HepG2 (cell line): ENCODE measurements around the gene CMIP. TPM values are rescaled to one million over a fixed set of nuclear protein-coding genes. Genes with fewer than 3 reads are reported as not detected.

ENCODE experiments used
- DMAP1 ChIP-seq: IDR thresholded peaks from 2 replicates; pipeline ENCODE4 v1.6.1; 2016
- IKZF4 ChIP-seq: sonication (generic); formaldehyde crosslinking; IDR thresholded peaks from 2 replicates; pipeline ENCODE4 v1.5.1; 2020; ENCODE audit warnings: borderline replicate concordance, mild to moderate bottlenecking, low read depth, missing genetic modification reagents; ENCODE audit errors: not compliant biosample characterization
- KAT7 ChIP-seq: IDR thresholded peaks from 2 replicates; pipeline ENCODE4 v1.6.1; 2018; ENCODE audit warnings: borderline replicate concordance, missing compliant biosample characterization
- MAF1 ChIP-seq: sonication (generic); formaldehyde crosslinking; IDR thresholded peaks from 2 replicates; pipeline ENCODE4 v1.5.0; 2020; ENCODE audit warnings: missing genetic modification reagents, borderline replicate concordance
- NR2F1 ChIP-seq, 2 experiments: fragments of 450-650 bp in 1 of 2; formaldehyde crosslinking in 1 of 2; IDR thresholded peaks; 2 replicates each; pipeline versions ENCODE4 v1.5.0 to v1.6.1; 2016 to 2020; ENCODE audit warnings: mild to moderate bottlenecking in 1 of 2, missing compliant biosample characterization in 1 of 2, missing genetic modification reagents in 1 of 2, moderate library complexity in 1 of 2
- RORA ChIP-seq: sonication (generic); formaldehyde crosslinking; IDR thresholded peaks from 2 replicates; pipeline ENCODE4 v1.5.0; 2020; ENCODE audit warnings: mild to moderate bottlenecking, missing genetic modification reagents, moderate library complexity
- THAP8 ChIP-seq: sonication (generic); formaldehyde crosslinking; IDR thresholded peaks from 2 replicates; pipeline ENCODE4 v1.5.1; 2020; ENCODE audit warnings: missing genetic modification reagents, mild to moderate bottlenecking, borderline replicate concordance
- YEATS4 ChIP-seq: sonication (generic); formaldehyde crosslinking; IDR thresholded peaks from 2 replicates; pipeline ENCODE4 v1.4.0; 2020; ENCODE audit warnings: missing genetic modification reagents, borderline replicate concordance
- polyA plus RNA-seq, 8 experiments: library from polyadenylated mRNA; depleted of rRNA in 3 of 8; stranded (reverse) in 7 of 8; unstranded in 1 of 8; fragments of >200 nt; fragmentation: Illumina TruSeq in 4 of 8; extraction: Trizol in 4 of 8; gene quantifications; 2 replicates each; pipeline versions ENCODE4 v1.2.1 to v1.2.3, GENCODE V29; 2011 to 2016; ENCODE audit warnings: low read depth in 4 of 8, missing spikeins in 1 of 8, mixed read lengths in 1 of 8; ENCODE audit not compliant: insufficient read depth in 1 of 8
- total RNA-seq, 5 experiments: library from RNA; depleted of rRNA; stranded (reverse); fragments of >200 nt; fragmentation: Illumina TruSeq; extraction: Trizol; gene quantifications; 2 replicates each; pipeline ENCODE4 v1.2.3, GENCODE V29; 2016; ENCODE audit warnings: low read depth in 1 of 5
- TF ChIP-seq, protein P1 (sequence below): sonication (generic); formaldehyde crosslinking; IDR thresholded peaks from 2 replicates; pipeline ENCODE4 v1.4.0; 2020; ENCODE audit warnings: low read depth, missing genetic modification reagents
- TF ChIP-seq, protein P2 (sequence below): sonication (generic); formaldehyde crosslinking; IDR thresholded peaks from 2 replicates; pipeline ENCODE4 v1.8.1; 2023; ENCODE audit warnings: mild to moderate bottlenecking, missing genetic modification reagents
- TF ChIP-seq, protein P3 (sequence below), 2 experiments: sonication (generic) in 1 of 2; formaldehyde crosslinking in 1 of 2; IDR thresholded peaks; 2 replicates each; pipeline versions ENCODE4 v1.6.1 to v1.9.0; 2014 to 2022; ENCODE audit warnings: antibody characterized with exemption in 1 of 2, borderline replicate concordance in 1 of 2, inconsistent platforms in 1 of 2, low read depth in 1 of 2, missing genetic modification reagents in 1 of 2

The CMIP gene
- total and polyA plus RNA-seq, 2 of the 13 experiments (the other 11 are each of a cell fraction or from before 2014, with no cell fraction given): 10.9 to 18.1 TPM

- TF ChIP-seq, protein P1, sequence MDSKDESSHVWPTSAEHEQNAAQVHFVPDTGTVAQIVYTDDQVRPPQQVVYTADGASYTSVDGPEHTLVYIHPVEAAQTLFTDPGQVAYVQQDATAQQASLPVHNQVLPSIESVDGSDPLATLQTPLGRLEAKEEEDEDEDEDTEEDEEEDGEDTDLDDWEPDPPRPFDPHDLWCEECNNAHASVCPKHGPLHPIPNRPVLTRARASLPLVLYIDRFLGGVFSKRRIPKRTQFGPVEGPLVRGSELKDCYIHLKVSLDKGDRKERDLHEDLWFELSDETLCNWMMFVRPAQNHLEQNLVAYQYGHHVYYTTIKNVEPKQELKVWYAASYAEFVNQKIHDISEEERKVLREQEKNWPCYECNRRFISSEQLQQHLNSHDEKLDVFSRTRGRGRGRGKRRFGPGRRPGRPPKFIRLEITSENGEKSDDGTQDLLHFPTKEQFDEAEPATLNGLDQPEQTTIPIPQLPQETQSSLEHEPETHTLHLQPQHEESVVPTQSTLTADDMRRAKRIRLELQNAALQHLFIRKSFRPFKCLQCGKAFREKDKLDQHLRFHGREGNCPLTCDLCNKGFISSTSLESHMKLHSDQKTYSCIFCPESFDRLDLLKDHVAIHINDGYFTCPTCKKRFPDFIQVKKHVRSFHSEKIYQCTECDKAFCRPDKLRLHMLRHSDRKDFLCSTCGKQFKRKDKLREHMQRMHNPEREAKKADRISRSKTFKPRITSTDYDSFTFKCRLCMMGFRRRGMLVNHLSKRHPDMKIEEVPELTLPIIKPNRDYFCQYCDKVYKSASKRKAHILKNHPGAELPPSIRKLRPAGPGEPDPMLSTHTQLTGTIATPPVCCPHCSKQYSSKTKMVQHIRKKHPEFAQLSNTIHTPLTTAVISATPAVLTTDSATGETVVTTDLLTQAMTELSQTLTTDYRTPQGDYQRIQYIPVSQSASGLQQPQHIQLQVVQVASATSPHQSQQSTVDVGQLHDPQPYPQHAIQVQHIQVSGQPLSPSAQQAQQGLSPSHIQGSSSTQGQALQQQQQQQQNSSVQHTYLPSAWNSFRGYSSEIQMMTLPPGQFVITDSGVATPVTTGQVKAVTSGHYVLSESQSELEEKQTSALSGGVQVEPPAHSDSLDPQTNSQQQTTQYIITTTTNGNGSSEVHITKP (CRISPR knock-in tag): 0 out of 2 replicates have a peak, but pooled peaks have one; percentile 30
- TF ChIP-seq DMAP1 (CRISPR knock-in tag) (peak; percentile 74), RORA (CRISPR knock-in tag) (no peak), NR2F1 (CRISPR knock-in tag; IDR thresholded peaks at IDR 0.05) (no peak), MAF1 (CRISPR knock-in tag) (peak; percentile 67; the same call in 1 of the 2 replicates), THAP8 (peak; percentile 45; the same call in 1 of the 2 replicates), YEATS4 (peak; percentile 61), IKZF4 (peak; percentile 80), KAT7 (CRISPR knock-in tag) (peak; percentile 74; the same call in 1 of the 2 replicates)
- TF ChIP-seq, protein P2, sequence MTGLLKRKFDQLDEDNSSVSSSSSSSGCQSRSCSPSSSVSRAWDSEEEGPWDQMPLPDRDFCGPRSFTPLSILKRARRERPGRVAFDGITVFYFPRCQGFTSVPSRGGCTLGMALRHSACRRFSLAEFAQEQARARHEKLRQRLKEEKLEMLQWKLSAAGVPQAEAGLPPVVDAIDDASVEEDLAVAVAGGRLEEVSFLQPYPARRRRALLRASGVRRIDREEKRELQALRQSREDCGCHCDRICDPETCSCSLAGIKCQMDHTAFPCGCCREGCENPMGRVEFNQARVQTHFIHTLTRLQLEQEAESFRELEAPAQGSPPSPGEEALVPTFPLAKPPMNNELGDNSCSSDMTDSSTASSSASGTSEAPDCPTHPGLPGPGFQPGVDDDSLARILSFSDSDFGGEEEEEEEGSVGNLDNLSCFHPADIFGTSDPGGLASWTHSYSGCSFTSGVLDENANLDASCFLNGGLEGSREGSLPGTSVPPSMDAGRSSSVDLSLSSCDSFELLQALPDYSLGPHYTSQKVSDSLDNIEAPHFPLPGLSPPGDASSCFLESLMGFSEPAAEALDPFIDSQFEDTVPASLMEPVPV: no peak; the same call in 1 of the 2 replicates
- TF ChIP-seq, protein P3, sequence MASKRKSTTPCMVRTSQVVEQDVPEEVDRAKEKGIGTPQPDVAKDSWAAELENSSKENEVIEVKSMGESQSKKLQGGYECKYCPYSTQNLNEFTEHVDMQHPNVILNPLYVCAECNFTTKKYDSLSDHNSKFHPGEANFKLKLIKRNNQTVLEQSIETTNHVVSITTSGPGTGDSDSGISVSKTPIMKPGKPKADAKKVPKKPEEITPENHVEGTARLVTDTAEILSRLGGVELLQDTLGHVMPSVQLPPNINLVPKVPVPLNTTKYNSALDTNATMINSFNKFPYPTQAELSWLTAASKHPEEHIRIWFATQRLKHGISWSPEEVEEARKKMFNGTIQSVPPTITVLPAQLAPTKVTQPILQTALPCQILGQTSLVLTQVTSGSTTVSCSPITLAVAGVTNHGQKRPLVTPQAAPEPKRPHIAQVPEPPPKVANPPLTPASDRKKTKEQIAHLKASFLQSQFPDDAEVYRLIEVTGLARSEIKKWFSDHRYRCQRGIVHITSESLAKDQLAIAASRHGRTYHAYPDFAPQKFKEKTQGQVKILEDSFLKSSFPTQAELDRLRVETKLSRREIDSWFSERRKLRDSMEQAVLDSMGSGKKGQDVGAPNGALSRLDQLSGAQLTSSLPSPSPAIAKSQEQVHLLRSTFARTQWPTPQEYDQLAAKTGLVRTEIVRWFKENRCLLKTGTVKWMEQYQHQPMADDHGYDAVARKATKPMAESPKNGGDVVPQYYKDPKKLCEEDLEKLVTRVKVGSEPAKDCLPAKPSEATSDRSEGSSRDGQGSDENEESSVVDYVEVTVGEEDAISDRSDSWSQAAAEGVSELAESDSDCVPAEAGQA (IDR thresholded peaks at IDR 0.05; ENCODE audit: low read depth): 0 out of 2 replicates have a peak, but pooled peaks have one; percentile 35
- TF ChIP-seq, protein P3 (CRISPR knock-in tag; IDR thresholded peaks at IDR 0.05; ENCODE audit: borderline replicate concordance): no peak
Measured at GRCh38 chr16:81403601-81404391, 40.8 kb upstream of the CMIP start (continued).
